HG02588 (cell line): ENCODE data around the gene ADORA1.

Source experiments
- ATAC-seq: cut with Tn5 transposase; IDR thresholded peaks from one replicate; pipeline ENCODE4 v1.9.1; 2021; ENCODE audit warnings: mild to moderate bottlenecking, moderate library complexity; ENCODE audit not compliant: unreplicated experiment

Gene ADORA1

DNA sequence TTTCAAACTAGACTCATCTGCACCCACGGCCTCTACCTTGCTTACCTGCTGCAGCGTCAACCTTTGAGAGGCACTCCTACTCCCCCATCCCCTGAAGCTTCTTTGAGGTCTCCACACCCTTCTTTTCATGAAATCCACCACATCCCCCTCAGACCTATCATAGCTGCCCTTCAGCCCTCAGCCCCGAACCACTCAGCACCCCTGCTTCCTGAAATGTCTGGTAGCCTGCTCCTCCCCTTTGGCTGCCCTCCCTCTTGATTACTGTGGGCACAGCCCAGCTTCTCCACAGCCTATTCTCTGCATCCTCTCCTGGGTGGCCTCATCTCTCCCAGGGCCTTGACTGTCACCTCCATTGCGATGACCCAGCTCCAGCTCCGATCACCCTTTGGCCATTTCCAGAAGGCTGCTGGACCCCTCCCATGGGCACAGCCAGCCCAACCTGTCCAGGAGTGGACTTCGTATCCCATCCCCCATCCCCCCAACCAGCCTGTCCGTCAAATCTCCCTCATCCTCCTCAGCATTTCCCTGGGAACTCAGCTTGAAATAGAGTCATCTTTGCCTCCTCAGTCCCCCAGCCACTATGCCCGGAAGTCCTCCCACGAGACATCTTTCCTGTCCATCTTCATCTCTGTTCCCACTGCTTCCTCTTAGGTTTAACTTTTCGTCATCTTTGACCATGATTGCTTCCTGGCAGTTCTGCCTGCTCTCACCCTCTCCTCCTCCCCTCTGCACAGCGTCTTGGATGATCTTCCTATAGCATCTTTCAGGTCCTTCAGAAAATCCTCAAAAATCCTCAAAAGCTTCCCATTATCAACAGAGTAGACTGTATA is 6.1 kb upstream of the ADORA1 start:
- no peak for ATAC-seq

- no peak for ATAC-seq
These were observed 5.4 kb upstream of the ADORA1 start for GRCh38 chr1:203122159-203122558.

- no peak for ATAC-seq
These were observed 3.5 kb upstream of the ADORA1 start for GRCh38 chr1:203124011-203124410.

DNA sequence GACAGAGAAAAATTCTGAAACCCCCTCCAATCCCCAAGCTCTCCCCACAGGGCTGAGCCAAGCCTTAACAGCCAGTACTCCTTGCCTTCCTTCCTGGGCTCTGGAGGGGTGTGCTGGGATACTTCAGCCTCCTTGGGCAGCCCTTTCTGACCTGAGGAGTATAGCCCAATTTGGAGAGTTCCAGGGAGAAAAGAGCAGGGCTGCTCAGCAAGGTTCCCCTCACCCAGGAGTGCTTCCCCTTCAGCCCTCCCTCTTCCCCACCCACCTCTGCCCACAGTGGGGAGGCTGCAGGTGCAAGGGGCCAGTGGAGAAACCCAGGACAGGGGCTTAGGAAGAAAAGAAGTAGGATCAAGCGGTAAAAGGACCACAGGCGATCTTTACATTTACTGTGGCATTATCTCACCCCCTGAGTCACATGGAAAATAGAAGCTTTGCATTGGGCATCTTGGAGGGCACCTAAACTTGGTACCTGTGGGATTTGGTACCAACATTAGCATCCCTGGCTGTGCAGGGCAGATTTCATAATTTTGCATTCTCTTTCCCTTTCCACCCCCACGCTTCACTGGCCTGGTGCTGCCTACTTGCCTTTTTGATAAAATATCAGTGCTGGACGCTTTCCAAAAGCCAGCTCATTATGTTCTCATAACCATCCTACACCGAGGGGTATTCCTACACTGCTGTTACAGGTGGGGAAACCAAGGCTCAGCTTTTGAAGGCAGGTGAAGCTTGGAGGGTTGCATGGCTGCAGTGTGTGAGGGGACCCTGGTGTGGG is 2.8 kb upstream of the ADORA1 start:
- ATAC-seq, result no peak

DNA sequence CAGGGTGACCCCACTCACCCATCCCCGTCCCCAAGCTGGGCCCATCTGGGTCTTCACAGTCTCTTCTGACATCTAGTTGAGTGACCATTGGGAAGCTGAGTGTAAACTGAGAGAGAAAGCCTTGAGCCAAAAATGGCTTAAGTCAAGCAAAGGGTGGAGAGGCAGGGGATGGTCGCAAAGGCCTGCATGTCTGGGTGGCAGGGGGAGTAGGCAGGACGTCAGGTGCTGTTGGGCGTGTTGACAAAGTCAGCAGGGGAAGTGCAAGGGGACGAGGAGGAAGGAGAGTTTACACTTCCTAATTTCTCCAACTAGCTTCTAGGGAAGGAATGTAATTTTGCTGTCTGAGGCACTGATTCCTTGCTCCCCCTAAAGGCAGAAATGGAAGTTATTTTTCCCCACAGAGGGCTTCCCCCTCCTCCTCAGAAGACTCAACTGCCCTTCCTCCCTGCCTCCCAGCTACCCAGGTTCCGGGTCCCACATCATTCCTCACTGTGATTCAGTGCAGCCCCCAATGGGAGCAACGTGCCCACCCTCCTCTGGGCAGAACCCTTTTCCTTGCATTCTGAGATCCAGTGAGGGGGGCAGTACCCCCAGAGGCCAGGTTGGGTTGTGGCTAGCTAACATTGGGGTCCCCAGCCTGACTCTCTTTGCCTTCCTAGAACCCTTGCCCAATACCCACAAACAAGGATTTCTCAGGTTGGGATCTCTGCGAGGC is 1.2 kb upstream of the ADORA1 start:
- ATAC-seq, result no peak

- ATAC-seq, result no peak
These were observed 460 bp upstream of the ADORA1 start for GRCh38 chr1:203126866-203127665.

GRCh38 chr1:203128431-203128715 is 847 bp downstream of the ADORA1 start:
- ATAC-seq, result no peak

GRCh38 chr1:203128716-203129500 is 1.4 kb downstream of the ADORA1 start:
- no peak for ATAC-seq

DNA sequence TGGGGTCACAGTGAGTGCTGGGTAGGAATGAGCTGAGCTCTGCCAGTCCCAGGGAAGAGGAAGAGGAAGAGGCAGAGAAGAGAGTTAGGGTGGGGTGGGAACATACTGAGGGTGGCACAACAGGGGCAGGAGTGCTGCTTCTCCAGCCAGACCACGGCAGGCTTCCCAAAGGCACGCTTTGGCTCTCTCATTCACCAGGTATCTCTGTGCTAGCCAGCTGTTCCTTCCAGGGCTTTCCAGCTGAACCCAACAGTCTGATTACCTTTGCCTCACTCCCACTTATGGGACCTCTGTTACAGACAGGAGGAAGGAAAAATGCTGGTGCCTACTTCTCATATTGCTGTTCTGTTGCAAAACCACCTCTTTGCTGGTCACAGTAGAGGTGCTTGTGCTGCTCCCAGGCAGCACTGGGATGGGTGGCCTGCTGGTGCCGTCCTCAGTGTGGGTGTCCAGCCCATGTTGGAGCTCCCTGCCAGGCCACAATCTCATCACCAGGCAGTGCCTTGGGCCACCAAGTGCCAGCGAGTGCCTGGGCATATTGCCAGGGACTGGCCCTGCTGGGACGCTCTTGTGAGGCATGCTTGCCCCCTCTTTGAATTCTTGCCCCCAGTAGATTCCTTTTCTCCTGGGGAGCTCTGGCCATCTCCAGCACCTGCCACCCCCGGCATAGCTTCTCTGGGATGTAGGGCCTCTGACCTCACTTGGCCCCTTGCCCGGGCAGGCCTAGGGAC is 2.1 kb downstream of the ADORA1 start:
- ATAC-seq, result no peak

DNA sequence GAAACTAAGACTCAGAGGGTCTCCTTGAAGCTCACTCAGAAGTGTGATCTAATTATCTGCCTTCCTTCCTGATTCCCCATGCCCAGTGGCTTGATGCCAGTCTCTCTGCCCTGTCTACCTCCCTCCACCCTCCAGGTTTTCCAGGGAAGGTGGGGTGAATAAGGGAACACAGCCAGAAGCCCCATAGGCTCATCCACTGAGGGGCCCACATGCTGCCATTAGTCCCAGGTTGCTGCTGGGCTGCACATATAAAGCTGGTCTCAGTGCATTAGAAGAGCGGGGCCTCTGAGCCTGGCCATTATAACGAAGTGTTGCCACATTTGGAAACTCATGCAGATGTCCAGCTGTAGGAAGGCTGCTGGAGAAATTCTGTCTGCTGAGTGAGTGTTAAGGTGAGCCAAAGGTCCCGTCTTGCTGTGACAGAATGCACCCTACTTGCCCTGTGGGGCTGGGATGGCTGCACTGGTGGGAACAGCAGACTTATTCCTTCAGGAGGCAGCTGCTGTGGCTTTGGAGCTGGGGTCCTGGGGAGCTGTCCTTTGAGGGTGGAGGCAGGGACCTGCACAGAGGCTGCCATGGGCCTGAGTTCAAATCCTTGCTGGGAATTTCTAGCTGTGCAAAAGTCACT is 2.9 kb downstream of the ADORA1 start:
- ATAC-seq, result no peak

DNA sequence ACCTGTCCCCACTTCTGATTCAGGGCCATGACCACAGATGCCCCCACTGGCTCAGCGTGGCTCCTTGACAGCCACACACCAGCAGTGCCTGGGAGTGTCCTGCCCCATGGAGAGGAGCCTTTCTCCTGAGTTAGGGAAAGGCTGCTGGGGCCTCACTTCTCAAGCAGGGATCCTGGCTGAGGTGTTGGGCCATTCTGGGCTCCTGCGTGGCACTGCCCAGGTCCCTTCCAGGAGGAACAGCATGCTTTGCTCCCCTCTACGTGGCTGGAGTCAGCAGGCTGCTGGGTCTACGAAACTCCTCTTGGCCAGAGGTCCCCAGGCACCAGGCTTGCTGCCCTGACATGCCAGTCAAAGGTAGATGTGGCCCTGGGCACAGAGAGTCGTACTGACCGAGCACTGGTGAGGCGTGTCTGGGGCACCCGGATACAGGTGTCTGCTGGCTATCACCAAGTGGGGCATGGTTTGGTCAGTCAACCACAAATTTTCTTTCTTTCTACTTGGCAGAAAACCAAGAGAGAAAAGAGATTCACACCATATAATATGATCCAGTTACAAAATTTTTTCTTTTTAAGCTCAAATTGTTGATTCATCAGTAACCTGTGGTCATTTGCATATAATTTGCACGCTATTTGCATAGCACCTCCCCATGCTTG is 4.1 kb downstream of the ADORA1 start:
- ATAC-seq, result no peak

GRCh38 chr1:203133970-203134725 is 6.6 kb downstream of the ADORA1 start:
- no peak for ATAC-seq

DNA sequence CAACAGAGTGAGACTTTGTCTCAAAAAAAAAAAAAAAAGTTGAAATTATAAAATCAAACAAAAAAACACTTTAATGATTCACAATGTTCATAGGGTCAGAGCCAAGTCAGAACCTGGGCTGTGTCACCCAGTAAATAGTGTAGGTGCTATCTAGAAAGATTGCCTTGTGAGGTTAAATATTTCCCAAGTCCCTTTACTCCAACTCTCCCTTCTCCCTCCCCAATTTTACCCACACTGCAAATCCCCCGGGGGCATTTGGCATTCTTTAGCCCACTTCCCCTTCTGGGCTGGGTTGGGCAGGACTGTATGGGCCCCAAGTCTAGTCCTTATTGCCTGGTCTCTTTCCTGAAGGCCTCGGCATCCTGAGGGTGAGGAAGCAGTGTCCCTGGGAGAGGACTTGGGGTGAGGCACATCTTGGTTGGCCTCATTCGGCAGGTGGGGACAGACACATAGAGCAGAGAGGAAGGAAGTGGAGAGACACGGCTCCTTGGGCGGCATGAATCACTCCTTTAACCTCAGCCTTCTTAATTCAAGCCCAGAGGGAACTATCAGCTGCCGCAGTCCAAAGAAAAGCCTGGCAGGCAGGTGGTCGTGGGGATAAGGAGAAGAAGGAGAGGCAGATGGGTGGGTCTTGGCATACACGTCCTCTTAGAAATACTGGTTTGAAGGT is 8.2 kb downstream of the ADORA1 start:
- no peak for ATAC-seq

DNA sequence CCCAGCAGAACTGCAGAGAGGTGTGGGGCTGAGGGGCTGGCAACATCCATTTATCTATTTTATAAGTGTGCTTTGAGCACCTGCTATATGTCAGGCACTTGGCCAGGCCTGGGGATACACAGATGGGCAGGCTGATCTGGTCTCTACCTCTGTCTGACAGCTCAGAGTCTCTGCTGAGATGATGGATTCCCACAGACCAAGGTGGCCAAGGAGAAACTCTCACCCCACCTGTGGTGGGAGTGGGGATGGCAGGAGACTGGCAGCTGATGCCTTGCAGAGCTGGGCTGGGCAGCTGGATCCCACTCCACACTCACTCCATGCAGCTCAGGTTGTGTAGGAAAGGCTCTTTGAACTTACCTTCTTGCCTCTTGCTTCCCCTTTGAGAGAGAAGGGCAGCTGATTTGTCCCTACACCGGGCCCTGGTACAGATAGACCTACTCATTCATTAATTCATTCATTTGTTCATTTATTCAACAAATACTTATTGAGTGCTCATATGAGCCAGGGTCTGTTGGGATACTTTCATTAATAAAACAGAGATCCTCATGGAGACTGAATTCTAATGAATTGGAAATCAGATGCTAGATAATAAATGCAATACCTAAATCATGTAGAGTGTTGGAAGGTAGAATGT is 9.0 kb downstream of the ADORA1 start:
- ATAC-seq, result no peak

- no peak for ATAC-seq
These were observed 9.8 kb downstream of the ADORA1 start for GRCh38 chr1:203137324-203137723.

DNA sequence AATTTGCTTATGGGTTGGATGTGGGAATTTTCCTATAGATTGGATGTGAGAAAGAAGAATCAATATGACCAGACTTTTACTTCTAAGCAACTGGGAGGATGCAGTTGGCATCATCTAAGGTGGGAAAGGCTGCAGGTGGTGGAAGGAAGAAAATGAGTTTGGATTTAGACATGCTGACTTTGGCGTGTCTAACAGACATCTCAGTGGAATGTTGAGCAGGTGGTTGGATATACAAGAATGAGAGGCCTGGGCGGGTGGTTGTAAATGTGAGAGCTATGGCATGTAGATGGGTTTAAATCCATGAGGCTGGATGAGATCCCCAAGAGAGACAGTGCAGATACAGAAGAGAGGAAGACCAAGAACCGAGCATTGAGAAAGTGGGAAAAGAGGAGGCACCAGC is 10.5 kb downstream of the ADORA1 start:
- ATAC-seq, result no peak

- no peak for ATAC-seq
These were observed 12.5 kb downstream of the ADORA1 start for GRCh38 chr1:203139976-203140475.
